GM21360 (cell line): ENCODE measurements around the gene PRMT5.

Experiments
- ATAC-seq: cut with Tn5 transposase; IDR thresholded peaks from one replicate; pipeline ENCODE4 v1.9.1; 2021; ENCODE audit warnings: mild to moderate bottlenecking, moderate library complexity; ENCODE audit not compliant: unreplicated experiment

The PRMT5 gene

GRCh38 chr14:22898302-22899090 is 30.7 kb downstream of the PRMT5 start:
- no peak for ATAC-seq

- no peak for ATAC-seq
Observed at GRCh38 chr14:22897357-22897756, 31.8 kb downstream of the PRMT5 start.

GRCh38 chr14:22896760-22897159 is 32.4 kb downstream of the PRMT5 start:
- no peak for ATAC-seq

- ATAC-seq, result no peak
Observed at GRCh38 chr14:22896356-22896755, 32.8 kb downstream of the PRMT5 start.

- ATAC-seq, result no peak
Observed at GRCh38 chr14:22895402-22895801, 33.8 kb downstream of the PRMT5 start.

GRCh38 chr14:22893706-22894105 is 35.5 kb downstream of the PRMT5 start:
- ATAC-seq, result no peak

- ATAC-seq, result no peak
Observed at GRCh38 chr14:22892488-22892887, 36.7 kb downstream of the PRMT5 start.

GRCh38 chr14:22890416-22890815 is 38.8 kb downstream of the PRMT5 start:
- ATAC-seq, result no peak

- no peak for ATAC-seq
Observed at GRCh38 chr14:22888662-22889061, 40.5 kb downstream of the PRMT5 start.

- ATAC-seq, result peak; percentile 43
Observed at GRCh38 chr14:22887990-22888378, 41.2 kb downstream of the PRMT5 start.

GRCh38 chr14:22887260-22887989 is 41.8 kb downstream of the PRMT5 start:
- peak; percentile 34 for ATAC-seq

- peak; percentile 40 for ATAC-seq
Observed at GRCh38 chr14:22886500-22887259, 42.5 kb downstream of the PRMT5 start.

GRCh38 chr14:22885975-22886374 is 43.2 kb downstream of the PRMT5 start:
- ATAC-seq, result no peak

GRCh38 chr14:22884738-22885523 is 44.2 kb downstream of the PRMT5 start:
- ATAC-seq, result no peak

- ATAC-seq, result no peak
Observed at GRCh38 chr14:22884076-22884737, 45.0 kb downstream of the PRMT5 start.

- no peak for ATAC-seq
Observed at GRCh38 chr14:22883173-22883976, 45.8 kb downstream of the PRMT5 start, which contains the start of gene REM2. Gene REM2 (plus strand): TSS chr14:22883222. CDS start chr14:22883288, 66 bp downstream.

- no peak for ATAC-seq
Observed at GRCh38 chr14:22882529-22883172, 46.5 kb downstream of the PRMT5 start.

- no peak for ATAC-seq
Observed at GRCh38 chr14:22882064-22882463, 47.1 kb downstream of the PRMT5 start.
